Cardiac muscle cell (in vitro differentiated cells and primary cell): ENCODE measurements around the gene ENPP3. TPM values are rescaled to one million over a fixed set of nuclear protein-coding genes. Genes with fewer than 3 reads are reported as not detected.

Experiments used
- DNase-seq, 2 donors: peaks; one replicate each; pipeline versions ENCODE4 v3.0.0 to v3.0.0-alpha.2; 2010 to 2017; ENCODE audit warnings: low read depth in 1 of 2, low spot score in 1 of 2
- H3K27ac ChIP-seq: fragments of 200-600 bp; sonication (generic); 2 replicates; pipeline ENCODE4 v1.5.1; 2016
- H3K27me3 ChIP-seq: fragments of 200-600 bp; sonication (generic); 2 replicates; pipeline ENCODE4 v1.6.0; 2016; ENCODE audit warnings: control low read depth
- H3K36me3 ChIP-seq: fragments of 200-600 bp; sonication (generic); 2 replicates; pipeline ENCODE4 v1.5.1; 2016; ENCODE audit warnings: control low read depth
- H3K4me1 ChIP-seq: fragments of 200-600 bp; sonication (generic); 2 replicates; pipeline ENCODE4 v1.8.1; 2017; ENCODE audit warnings: low read depth, mild to moderate bottlenecking, mixed run types
- H3K4me3 ChIP-seq: fragments of 200-600 bp; sonication (generic); 2 replicates; pipeline ENCODE4 v1.5.1; 2016; ENCODE audit warnings: mild to moderate bottlenecking
- H3K9me3 ChIP-seq: fragments of 200-600 bp; sonication (generic); 2 replicates; pipeline ENCODE4 v1.5.1; 2017; ENCODE audit warnings: low read depth, mild to moderate bottlenecking, control low read depth
- polyA plus RNA-seq: library from polyadenylated mRNA; unstranded; fragments of >200 nt; fragmentation: Nextera tagmentation; extraction: Ambion mirVana; gene quantifications from 2 replicates; pipeline ENCODE4 v1.2.1, GENCODE V29; 2016
- total RNA-seq: library from RNA; depleted of rRNA; stranded (reverse); fragments of >200 nt; gene quantifications from 2 replicates; pipeline ENCODE4 v1.2.3, GENCODE V29; 2016
- TF ChIP-seq, protein P1 (sequence below): IDR thresholded peaks from 2 replicates; pipeline ENCODE4 v1.5.1; 2012; ENCODE audit warnings: low read depth, mild to moderate bottlenecking, low read length

Gene ENPP3
- total and polyA plus RNA-seq, 2 experiments from 2014 or later = 0.07 to 0.09 TPM

- DNase-seq = no peak
- TF ChIP-seq, protein P1, sequence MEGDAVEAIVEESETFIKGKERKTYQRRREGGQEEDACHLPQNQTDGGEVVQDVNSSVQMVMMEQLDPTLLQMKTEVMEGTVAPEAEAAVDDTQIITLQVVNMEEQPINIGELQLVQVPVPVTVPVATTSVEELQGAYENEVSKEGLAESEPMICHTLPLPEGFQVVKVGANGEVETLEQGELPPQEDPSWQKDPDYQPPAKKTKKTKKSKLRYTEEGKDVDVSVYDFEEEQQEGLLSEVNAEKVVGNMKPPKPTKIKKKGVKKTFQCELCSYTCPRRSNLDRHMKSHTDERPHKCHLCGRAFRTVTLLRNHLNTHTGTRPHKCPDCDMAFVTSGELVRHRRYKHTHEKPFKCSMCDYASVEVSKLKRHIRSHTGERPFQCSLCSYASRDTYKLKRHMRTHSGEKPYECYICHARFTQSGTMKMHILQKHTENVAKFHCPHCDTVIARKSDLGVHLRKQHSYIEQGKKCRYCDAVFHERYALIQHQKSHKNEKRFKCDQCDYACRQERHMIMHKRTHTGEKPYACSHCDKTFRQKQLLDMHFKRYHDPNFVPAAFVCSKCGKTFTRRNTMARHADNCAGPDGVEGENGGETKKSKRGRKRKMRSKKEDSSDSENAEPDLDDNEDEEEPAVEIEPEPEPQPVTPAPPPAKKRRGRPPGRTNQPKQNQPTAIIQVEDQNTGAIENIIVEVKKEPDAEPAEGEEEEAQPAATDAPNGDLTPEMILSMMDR = no peak
- Histone ChIP-seq H3K27me3 (no peaks in the 10 kb centered on the region), H3K36me3 (no peaks in the 10 kb centered on the region), H3K4me3 (no peak overlapping the region), H3K4me1 (no peaks in the 10 kb centered on the region), H3K27ac (no peak overlapping the region), H3K9me3 (no peaks in the 10 kb centered on the region)
Observed at GRCh38 chr6:131673184-131673583, 36.1 kb downstream of the ENPP3 start.

GRCh38 chr6:131678442-131678841, 41.3 kb downstream of the ENPP3 start:
- Histone ChIP-seq H3K27ac (no peak overlapping the region), H3K27me3 (no peaks in the 10 kb centered on the region), H3K4me3 (no peak overlapping the region), H3K9me3 (no peaks in the 10 kb centered on the region), H3K36me3 (no peaks in the 10 kb centered on the region), H3K4me1 (no peaks in the 10 kb centered on the region)
- no peak for DNase-seq
- TF ChIP-seq, protein P1 = no peak

- Histone ChIP-seq H3K9me3 (no peaks in the 10 kb centered on the region), H3K27ac (no peak overlapping the region), H3K27me3 (no peaks in the 10 kb centered on the region), H3K4me1 (no peaks in the 10 kb centered on the region), H3K36me3 (no peaks in the 10 kb centered on the region), H3K4me3 (no peak overlapping the region)
- DNase-seq = no peak
- TF ChIP-seq, protein P1 = no peak
Observed at GRCh38 chr6:131680868-131681267, 43.8 kb downstream of the ENPP3 start.

DNA sequence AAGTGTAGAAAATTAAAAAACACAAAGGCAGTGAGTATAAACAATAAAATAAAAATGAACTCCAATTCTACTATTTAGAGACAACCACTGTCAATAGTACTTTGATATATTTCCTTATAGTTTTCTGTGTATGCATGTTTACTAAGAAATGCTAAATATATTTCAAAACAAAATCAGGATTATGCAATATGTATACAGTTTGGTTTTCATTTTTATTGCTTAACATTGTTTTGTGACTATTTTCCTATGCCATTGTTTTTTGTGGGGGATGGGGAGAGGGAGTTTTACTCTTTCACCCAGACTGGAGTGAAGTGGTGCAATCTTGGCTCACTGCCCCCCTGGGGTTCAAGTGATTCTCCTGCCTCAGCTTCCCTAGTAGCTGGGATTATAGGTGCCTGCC, 44.5 kb downstream of the ENPP3 start:
- no peak for DNase-seq
- no peaks in the 10 kb centered on the region for H3K36me3 ChIP-seq
- no peaks in the 10 kb centered on the region for H3K4me1 ChIP-seq
- H3K27ac ChIP-seq = no peak overlapping the region
- H3K9me3 ChIP-seq = no peaks in the 10 kb centered on the region
- TF ChIP-seq, protein P1 = no peak
- H3K27me3 ChIP-seq = no peaks in the 10 kb centered on the region
- H3K4me3 ChIP-seq = no peak overlapping the region

DNA sequence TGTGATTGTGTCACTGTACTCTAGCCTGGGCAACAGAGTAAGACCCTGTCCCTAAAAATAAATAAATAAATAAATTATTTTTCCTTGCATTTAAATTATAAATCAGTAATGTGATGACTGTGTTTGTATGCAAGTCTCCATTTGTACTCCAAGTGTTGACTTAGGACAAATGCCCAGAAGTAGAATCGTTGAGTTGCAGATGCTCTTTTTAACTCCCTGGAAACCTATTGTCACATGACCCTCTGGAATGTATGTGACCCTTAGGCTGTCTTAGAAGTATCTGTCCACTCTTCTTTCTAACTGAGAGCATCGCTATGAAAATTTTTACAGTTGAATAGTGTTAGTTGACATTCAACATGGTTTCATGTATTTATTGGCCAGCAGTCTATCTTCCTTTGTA, 45.3 kb downstream of the ENPP3 start:
- Histone ChIP-seq H3K27ac (no peak overlapping the region), H3K27me3 (no peaks in the 10 kb centered on the region), H3K36me3 (no peaks in the 10 kb centered on the region), H3K4me1 (no peaks in the 10 kb centered on the region), H3K4me3 (no peak overlapping the region), H3K9me3 (no peaks in the 10 kb centered on the region)
- TF ChIP-seq, protein P1 = no peak
- DNase-seq = no peak

GRCh38 chr6:131683479-131683878, 46.4 kb downstream of the ENPP3 start:
- Histone ChIP-seq H3K4me1 (no peaks in the 10 kb centered on the region), H3K27ac (no peak overlapping the region), H3K9me3 (no peaks in the 10 kb centered on the region), H3K4me3 (no peak overlapping the region), H3K36me3 (no peaks in the 10 kb centered on the region), H3K27me3 (no peaks in the 10 kb centered on the region)
- TF ChIP-seq, protein P1 = no peak
- no peak for DNase-seq
